ENCODE measurements around the gene AFG3L2.

Gene AFG3L2

DNA sequence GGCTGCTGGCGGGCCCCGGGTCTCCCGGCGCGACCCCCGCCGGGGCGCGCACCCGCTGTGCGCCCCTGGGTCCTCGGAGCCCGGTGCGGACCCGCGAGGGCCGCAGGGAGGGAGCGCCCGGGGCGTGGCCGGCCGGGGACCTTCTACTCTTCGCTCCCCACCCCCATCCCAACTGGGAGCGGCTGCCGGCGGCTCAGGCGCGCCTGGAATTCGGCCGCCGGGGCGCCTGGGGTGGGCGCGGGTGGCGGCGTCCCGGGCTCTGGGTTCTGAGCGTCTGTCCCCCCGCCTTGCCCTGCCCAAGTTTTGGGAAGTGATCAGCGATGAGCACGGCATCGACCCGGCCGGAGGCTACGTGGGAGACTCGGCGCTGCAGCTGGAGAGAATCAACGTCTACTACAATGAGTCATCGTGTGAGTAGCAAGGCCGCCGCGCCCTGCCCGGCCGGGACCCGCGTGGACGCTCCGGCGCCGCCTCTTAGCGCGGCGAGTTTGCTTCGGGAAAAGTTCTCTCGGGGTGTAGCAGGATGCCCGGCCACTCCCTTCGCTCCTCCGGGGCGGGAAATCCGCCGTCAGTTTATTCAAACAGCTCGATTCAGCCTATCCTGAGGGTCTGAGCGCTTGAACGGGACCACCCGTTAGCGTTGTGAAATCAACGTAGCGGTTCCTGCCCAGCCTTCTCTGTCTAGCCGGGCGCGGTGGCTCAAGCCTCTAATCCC is 68.5 kb downstream of the AFG3L2 start:
- TF ChIP-seq, protein P1, sequence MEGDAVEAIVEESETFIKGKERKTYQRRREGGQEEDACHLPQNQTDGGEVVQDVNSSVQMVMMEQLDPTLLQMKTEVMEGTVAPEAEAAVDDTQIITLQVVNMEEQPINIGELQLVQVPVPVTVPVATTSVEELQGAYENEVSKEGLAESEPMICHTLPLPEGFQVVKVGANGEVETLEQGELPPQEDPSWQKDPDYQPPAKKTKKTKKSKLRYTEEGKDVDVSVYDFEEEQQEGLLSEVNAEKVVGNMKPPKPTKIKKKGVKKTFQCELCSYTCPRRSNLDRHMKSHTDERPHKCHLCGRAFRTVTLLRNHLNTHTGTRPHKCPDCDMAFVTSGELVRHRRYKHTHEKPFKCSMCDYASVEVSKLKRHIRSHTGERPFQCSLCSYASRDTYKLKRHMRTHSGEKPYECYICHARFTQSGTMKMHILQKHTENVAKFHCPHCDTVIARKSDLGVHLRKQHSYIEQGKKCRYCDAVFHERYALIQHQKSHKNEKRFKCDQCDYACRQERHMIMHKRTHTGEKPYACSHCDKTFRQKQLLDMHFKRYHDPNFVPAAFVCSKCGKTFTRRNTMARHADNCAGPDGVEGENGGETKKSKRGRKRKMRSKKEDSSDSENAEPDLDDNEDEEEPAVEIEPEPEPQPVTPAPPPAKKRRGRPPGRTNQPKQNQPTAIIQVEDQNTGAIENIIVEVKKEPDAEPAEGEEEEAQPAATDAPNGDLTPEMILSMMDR (IDR thresholded peaks at IDR 0.05; ENCODE audit: low read depth, low read length, missing control alignments), result no peak
- H3K4me3 ChIP-seq (ENCODE audit: low read depth, low read length), result peak overlapping the region; percentile 73
- in situ Hi-C loops (cut with HindIII; ENCODE audit: low sequenced_read_pairs), result no loop called here

GRCh38 chr18:12307701-12308385 is 69.2 kb downstream of the AFG3L2 start, which contains the start of gene TUBB6:
Gene TUBB6, plus strand, starts transcription at chr18:12308241. Its CDS starts 52 bp downstream, at chr18:12308293.
- no peak for DNase-seq (ENCODE audit: low read depth)

More for the DNA sequence above, 68.5 kb downstream of the AFG3L2 start:
- DNase-seq (ENCODE audit: low read depth), result peak; percentile 47

GRCh38 chr18:12306752-12307700 is 70.0 kb downstream of the AFG3L2 start:
- in situ Hi-C loops (cut with HindIII; ENCODE audit: low sequenced_read_pairs), result no loop called here
- peak overlapping the region; percentile 73 for H3K4me3 ChIP-seq (ENCODE audit: low read depth, low read length)
- TF ChIP-seq, protein P1 (IDR thresholded peaks at IDR 0.05; ENCODE audit: low read depth, low read length, missing control alignments), result peak; percentile 36
- DNase-seq (ENCODE audit: low read depth), result peak; percentile 43

More at GRCh38 chr18:12307701-12308385, 69.2 kb downstream of the AFG3L2 start, which contains the start of gene TUBB6:
- in situ Hi-C loops (cut with HindIII; ENCODE audit: low sequenced_read_pairs), result no loop called here
- TF ChIP-seq, protein P1 (IDR thresholded peaks at IDR 0.05; ENCODE audit: low read depth, low read length, missing control alignments), result no peak
- H3K4me3 ChIP-seq (ENCODE audit: low read depth, low read length), result peak within 1 kb of the TSS; percentile 73

DNA sequence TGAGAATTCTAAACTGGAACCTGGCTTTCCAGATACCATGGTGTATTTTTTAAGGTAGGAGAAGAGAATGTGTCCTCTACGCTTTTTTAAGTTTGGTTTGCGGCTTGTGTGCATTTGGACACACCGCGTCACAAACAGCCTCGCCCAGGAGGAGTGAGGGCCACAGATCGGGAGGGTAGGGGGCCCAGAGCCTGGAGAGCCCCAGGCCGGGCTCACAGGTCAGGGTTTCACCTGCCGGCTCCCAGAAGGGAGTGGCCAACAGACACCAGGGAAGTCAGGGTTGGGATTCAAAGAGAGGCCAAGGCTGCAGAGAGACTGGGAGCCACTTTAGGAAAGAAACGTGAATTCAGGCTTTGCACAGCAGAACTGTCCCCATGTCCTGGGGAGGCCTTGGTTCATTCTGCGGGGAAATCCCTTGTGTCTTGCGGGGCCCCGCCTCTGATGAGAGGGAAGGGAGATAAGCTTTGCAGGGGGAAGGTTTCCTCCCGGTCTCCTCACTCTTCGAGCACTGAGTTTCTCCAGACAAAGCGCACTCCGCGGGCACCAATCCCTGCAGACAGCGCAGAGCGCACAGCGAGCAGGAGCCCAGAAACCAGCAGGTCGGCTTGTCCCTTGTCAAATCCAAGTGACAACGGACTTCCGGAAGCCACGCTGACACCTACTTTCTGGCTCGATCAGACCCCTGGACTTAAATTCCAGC is 70.9 kb downstream of the AFG3L2 start:
- in situ Hi-C loops (cut with HindIII; ENCODE audit: low sequenced_read_pairs), result no loop called here
- TF ChIP-seq, protein P1 (IDR thresholded peaks at IDR 0.05; ENCODE audit: low read depth, low read length, missing control alignments), result no peak
- DNase-seq (ENCODE audit: low read depth), result no peak
- H3K4me3 ChIP-seq (ENCODE audit: low read depth, low read length), result peak overlapping the region; percentile 73

DNA sequence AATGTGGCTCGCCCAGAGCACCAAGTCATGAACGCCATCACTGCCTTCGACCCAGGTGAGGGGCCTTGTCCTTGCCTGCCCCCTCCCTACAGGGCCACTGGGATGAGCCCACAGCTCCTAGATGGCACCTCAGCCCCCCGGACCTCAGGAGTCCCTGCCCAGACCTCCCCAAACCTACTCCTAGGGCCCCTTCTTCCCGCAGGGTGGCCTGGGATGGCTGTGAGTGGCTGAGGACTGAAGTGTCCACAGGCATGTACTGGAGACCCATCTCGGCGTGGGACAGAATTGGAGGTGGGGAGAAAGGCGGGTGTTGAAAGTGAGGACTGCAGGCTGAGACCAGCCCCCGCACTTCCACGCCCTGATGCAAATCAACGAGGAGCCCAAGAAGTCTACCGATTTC is 71.8 kb downstream of the AFG3L2 start:
- in situ Hi-C loops (cut with HindIII; ENCODE audit: low sequenced_read_pairs), result no loop called here
- no peak overlapping the region for H3K4me3 ChIP-seq (ENCODE audit: low read depth, low read length)
- DNase-seq (ENCODE audit: low read depth), result no peak
- TF ChIP-seq, protein P1 (IDR thresholded peaks at IDR 0.05; ENCODE audit: low read depth, low read length, missing control alignments), result no peak
